ENCODE data around the gene AGRP. TPM values are rescaled to one million over a fixed set of nuclear protein-coding genes. Genes with fewer than 3 reads are reported as not detected.

AGRP gene
- total RNA-seq, 4 donors from 2014 or later, result not detected

DNA sequence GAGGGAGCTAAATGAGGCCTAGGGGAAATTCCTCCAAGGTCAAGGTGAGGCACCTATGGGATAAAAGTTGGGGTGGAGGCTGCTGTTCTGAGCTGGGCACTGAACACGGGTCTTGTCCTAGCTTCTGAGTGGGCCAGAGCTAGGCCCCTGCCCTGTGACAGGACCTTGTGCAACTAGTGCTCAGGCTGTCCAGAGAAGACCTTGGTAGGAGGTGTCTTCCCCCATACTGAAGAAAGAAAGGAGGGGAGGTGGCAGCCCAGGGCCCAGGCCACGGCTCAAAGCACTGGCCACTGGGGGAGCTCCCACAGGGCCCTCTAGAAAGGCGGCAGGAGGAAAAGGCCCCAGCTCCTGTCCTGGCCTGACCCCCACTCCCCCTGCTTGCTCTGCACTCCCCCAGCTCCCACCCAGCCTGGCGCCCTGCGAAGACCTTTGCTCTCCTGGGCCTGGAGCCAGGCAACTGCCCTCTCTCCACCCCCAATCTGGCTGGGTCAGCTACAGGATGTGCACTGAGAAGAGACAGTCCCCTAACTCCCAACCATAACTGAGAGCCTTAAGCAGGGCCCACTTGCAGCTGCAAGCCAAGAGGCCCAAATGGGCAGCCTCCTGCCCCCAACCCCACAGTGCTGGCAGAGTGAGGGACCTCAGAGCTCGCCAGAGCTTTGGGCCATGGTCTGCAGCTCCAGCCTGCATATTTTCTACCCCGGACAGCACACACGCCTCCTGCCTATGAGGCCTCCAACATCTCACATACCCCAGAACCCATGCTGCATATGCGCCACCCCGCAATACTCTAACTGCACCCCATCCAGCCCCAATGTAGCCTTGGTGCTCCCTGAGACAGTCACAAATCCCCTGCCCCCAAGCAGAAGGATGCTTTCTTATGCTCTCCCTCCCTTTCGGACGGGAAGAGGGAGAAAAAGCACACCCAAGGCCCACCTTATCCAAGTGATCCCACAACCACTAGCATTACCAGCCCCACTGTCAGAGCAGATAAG lies 37.1 kb downstream of the AGRP start:
- Histone ChIP-seq H3K4me1 (peaks cover 86 to 98% (median 96%) of the 10 kb centered on the region in 4 donors), H3K36me3 (peaks cover 0 to 79% (median 35%) of the 10 kb centered on the region in 4 donors), H3K4me3 (no peak overlapping the region), H3K27ac (replicated peaks in 1 of 4) (peak overlapping the region; percentile 15 to 43 (median 34)), H3K27me3 (no peaks in the 10 kb centered on the region), H3K9me3 (no peaks in the 10 kb centered on the region)
- TF ChIP-seq, protein P1, sequence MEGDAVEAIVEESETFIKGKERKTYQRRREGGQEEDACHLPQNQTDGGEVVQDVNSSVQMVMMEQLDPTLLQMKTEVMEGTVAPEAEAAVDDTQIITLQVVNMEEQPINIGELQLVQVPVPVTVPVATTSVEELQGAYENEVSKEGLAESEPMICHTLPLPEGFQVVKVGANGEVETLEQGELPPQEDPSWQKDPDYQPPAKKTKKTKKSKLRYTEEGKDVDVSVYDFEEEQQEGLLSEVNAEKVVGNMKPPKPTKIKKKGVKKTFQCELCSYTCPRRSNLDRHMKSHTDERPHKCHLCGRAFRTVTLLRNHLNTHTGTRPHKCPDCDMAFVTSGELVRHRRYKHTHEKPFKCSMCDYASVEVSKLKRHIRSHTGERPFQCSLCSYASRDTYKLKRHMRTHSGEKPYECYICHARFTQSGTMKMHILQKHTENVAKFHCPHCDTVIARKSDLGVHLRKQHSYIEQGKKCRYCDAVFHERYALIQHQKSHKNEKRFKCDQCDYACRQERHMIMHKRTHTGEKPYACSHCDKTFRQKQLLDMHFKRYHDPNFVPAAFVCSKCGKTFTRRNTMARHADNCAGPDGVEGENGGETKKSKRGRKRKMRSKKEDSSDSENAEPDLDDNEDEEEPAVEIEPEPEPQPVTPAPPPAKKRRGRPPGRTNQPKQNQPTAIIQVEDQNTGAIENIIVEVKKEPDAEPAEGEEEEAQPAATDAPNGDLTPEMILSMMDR (IDR thresholded peaks at IDR 0.05), result no peak
- TF ChIP-seq EP300 (IDR thresholded peaks at IDR 0.05) (no peak), POLR2A (IDR thresholded peaks at IDR 0.05; ENCODE audit: low read depth) (no peak), POLR2AphosphoS5 (IDR thresholded peaks at IDR 0.05) (no peak)
- 71% methylated on average over 9 of the region's 12 CpGs for WGBS
- intact Hi-C loops (cut with DNase I), result no loop called here
- DNase-seq (ENCODE audit: extremely low spot score), result no peak

DNA sequence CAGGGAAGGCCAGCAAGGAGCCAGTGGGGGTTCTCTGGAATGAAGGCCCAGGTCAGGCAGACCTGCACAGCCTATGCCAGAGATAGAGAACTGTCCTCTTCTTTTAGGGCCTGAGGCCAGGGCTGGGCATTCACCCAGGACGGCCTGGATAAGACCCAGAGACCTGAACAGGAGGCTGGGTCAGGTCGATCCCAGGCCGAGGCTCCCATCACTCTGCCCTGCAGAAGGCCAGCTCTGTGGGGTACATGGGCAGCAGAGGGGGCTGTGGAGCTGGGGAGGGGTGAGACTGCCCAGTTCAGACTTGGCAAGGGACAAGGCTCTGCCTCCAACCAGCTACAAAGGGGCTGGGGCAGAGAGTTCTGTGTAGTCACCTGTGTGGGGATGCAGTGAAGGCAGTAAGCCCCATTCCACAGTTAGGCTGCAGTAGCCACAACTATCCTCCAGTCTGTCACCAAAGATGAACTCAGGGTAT lies 37.9 kb downstream of the AGRP start:
- WGBS, result 50% methylated on average over 3 of the region's 3 CpGs
- no peak for DNase-seq (ENCODE audit: extremely low spot score)

DNA sequence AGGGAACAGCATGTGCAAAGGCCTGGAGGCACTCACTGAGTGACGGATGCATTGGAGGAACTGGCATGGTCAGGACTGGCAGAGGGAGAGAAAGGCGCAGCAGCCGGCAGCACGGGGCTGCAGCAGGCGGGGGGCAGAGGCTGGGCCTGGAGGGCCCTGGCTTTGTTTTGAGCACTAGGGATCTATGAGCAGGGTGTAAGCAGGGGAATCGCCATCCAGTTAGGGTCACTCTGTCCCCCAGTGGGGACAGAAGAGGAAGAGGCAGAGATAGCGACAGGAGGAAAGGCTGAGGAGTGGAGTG lies 38.3 kb downstream of the AGRP start:
- Histone ChIP-seq H3K4me1 (peaks cover 78 to 94% (median 85%) of the 10 kb centered on the region in 4 donors), H3K4me3 (no peak overlapping the region), H3K27me3 (no peaks in the 10 kb centered on the region), H3K27ac (replicated peaks in 1 of 4) (peak overlapping the region in 1 of 4 donors; percentile 20), H3K9me3 (no peaks in the 10 kb centered on the region), H3K36me3 (peaks cover 0 to 80% (median 35%) of the 10 kb centered on the region in 4 donors)
- intact Hi-C loops (cut with DNase I), result no loop called here
- TF ChIP-seq POLR2A (IDR thresholded peaks at IDR 0.05; ENCODE audit: low read depth) (no peak), POLR2AphosphoS5 (IDR thresholded peaks at IDR 0.05) (no peak), EP300 (IDR thresholded peaks at IDR 0.05) (no peak)
- TF ChIP-seq, protein P1 (IDR thresholded peaks at IDR 0.05), result no peak
- 93% methylated on average over 7 of the region's 7 CpGs for WGBS
- DNase-seq (ENCODE audit: extremely low spot score), result no peak

More for the DNA sequence above, 37.9 kb downstream of the AGRP start:
- Histone ChIP-seq H3K4me1 (peaks cover 81 to 98% (median 89%) of the 10 kb centered on the region in 4 donors), H3K36me3 (peaks cover 0 to 79% (median 33%) of the 10 kb centered on the region in 4 donors), H3K27me3 (no peaks in the 10 kb centered on the region), H3K27ac (replicated peaks in 1 of 4) (peak overlapping the region in 2 of 4 donors; percentile 20 to 33), H3K9me3 (no peaks in the 10 kb centered on the region), H3K4me3 (no peak overlapping the region)
- TF ChIP-seq, protein P1 (IDR thresholded peaks at IDR 0.05), result no peak
- TF ChIP-seq EP300 (IDR thresholded peaks at IDR 0.05), result no peak
- no peak for TF ChIP-seq POLR2A (IDR thresholded peaks at IDR 0.05; ENCODE audit: low read depth)
- TF ChIP-seq POLR2AphosphoS5 (IDR thresholded peaks at IDR 0.05), result no peak
- intact Hi-C loops (cut with DNase I), result no loop called here

DNA sequence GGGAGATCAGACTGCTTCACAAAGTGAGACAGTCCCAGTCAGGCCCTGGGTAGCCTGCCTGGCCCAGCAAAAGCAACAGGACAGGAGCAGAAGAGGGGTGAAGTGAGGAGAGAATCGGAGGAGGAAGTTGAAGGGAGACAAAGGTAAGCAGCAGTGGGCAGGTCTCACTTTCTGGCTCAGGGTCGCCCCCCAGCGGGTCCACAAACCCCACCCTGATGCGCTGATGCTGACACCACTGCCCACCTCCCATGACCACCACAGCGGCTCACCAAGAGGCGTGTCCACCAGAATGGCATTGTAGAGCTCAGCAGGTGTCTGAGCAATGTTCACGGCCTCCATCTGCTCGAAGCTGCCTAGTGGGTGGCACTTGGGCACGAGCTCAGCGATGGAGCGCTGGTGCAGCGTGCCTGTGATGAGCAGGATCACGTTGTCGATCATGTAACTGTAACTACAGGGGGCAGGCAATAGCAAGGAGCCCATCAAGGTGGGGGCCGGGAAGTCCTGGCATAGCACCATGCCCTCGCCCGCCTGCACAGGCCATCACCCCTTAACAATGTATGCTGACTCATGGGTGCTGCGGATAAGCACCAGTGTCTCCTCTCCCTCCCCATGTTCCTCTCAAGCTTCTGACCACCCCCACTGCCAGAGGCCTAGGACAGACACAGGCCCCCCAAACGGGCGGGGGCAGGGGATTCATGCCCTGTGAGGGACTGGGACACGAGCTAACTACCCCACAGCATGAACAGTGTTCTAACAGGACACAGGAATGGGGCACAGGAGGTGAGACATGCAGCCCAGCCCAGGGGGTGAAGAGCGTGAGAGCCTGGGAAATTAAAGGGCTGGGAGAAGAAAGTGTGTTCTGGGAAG lies 38.9 kb downstream of the AGRP start:
- H3K27me3 ChIP-seq, result no peaks in the 10 kb centered on the region
- DNase-seq (ENCODE audit: extremely low spot score), result no peak
- TF ChIP-seq POLR2AphosphoS5 (IDR thresholded peaks at IDR 0.05), result no peak
- TF ChIP-seq EP300 (IDR thresholded peaks at IDR 0.05), result no peak
- no peak for TF ChIP-seq POLR2A (IDR thresholded peaks at IDR 0.05; ENCODE audit: low read depth)
- TF ChIP-seq, protein P1 (IDR thresholded peaks at IDR 0.05), result no peak
- WGBS, result 81% methylated on average over 16 of the region's 22 CpGs
- H3K27ac ChIP-seq (replicated peaks in 1 of 4), result peak overlapping the region; percentile 7 to 71 (median 56)
- H3K36me3 ChIP-seq, result peaks cover under 1 to 80% (median 36%) of the 10 kb centered on the region in 4 donors
- no peak overlapping the region for H3K4me3 ChIP-seq
- no peaks in the 10 kb centered on the region for H3K9me3 ChIP-seq
- intact Hi-C loops (cut with DNase I), result no loop called here
- peaks cover 72 to 88% (median 80%) of the 10 kb centered on the region in 4 donors for H3K4me1 ChIP-seq
